Measurements from ENCODE around the gene SEMG2. TPM values are rescaled to one million over a fixed set of nuclear protein-coding genes. Genes with fewer than 3 reads are reported as not detected.

The SEMG2 gene
- total RNA-seq, 1 experiment from 2014 or later = not detected

DNA sequence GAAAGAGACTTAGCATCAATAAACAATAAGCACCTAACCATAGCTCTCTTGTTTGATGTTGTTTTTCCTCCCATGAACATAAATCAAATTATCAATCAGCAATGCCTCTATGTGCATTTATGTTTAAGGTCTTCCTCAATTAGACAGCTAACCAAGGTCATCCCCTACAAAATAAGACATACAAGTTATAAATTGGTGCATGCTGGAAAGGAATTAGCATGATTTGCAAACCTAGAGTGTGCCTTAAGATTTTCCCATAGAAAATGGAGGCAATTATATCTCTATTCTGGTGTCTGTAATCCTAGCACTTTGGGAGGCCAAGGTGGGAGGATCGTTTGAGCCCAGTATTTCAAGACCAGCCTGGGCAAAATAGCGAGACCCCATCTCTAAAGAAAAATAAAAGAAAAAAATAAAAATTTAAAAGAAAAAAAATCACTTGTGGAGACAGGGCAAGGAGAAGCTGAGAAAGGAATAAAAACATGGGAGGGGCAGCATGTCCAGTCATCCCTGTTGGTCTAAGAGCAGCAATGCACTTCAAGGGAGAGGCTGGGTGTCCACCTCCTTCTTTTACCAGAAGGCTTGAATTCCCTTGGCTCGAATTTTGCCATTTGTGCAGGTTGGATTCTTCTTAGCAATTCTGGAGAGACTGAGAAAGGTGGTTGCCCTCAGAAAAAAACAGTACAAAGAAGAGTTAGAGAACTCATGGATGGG, 42.5 kb downstream of the SEMG2 start:
- ChIA-PET CTCF (no interaction called here), POLR2A (ENCODE audit: low non-redundant PET) (no interaction called here)
- intact Hi-C loops (cut with micrococcal nuclease; ENCODE audit: unreplicated experiment) = no loop called here

DNA sequence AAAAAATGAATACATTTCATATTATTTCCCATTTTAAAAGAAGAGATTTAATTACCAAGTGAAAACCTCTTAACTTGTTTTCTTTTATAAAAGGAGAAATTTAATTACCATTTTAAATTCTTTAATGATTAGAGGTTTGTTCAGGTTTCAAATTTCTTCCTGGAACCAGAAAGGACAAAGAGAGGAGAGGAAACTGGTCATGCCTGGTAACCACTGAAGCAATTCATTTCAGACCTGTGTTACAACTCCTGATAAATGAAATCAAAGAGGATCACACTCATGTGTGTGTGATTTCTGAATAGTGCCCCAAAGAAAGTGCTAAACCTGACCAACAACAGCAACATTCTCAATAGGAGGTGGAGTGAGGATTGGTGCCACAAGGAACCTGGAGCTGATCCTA, 45.8 kb downstream of the SEMG2 start:
- Histone ChIP-seq H3K27ac (ENCODE audit: low read depth, low read length, poor library complexity, severe bottlenecking) (no peak overlapping the region), H3K4me1 (ENCODE audit: insufficient read depth, low read length, poor library complexity, severe bottlenecking) (no peaks in the 10 kb centered on the region), H3K4me3 (ENCODE audit: low read depth, low read length, poor library complexity, severe bottlenecking) (no peak overlapping the region), H3K27me3 (replicated peaks; ENCODE audit: insufficient read depth, low read depth, low read length, poor library complexity) (peaks cover 19% of the 10 kb centered on the region), H3K36me3 (ENCODE audit: insufficient read depth, low read length, poor library complexity, severe bottlenecking) (no peaks in the 10 kb centered on the region), H3K9me3 (ENCODE audit: low read depth, low read length, poor library complexity, severe bottlenecking) (no peaks in the 10 kb centered on the region)
- intact Hi-C loops (cut with micrococcal nuclease; ENCODE audit: unreplicated experiment) = no loop called here
- CTCF ChIA-PET = no interaction called here
- DNase-seq (ENCODE audit: low spot score) = no peak
- POLR2A ChIA-PET (ENCODE audit: low non-redundant PET) = no interaction called here
- no TSS peak for BruUV-seq (replicated peaks)
- TF ChIP-seq EZH2 (IDR thresholded peaks at IDR 0.05; ENCODE audit: borderline replicate concordance, low read depth, low read length, poor library complexity, severe bottlenecking) = no peak
- TF ChIP-seq, protein P1, sequence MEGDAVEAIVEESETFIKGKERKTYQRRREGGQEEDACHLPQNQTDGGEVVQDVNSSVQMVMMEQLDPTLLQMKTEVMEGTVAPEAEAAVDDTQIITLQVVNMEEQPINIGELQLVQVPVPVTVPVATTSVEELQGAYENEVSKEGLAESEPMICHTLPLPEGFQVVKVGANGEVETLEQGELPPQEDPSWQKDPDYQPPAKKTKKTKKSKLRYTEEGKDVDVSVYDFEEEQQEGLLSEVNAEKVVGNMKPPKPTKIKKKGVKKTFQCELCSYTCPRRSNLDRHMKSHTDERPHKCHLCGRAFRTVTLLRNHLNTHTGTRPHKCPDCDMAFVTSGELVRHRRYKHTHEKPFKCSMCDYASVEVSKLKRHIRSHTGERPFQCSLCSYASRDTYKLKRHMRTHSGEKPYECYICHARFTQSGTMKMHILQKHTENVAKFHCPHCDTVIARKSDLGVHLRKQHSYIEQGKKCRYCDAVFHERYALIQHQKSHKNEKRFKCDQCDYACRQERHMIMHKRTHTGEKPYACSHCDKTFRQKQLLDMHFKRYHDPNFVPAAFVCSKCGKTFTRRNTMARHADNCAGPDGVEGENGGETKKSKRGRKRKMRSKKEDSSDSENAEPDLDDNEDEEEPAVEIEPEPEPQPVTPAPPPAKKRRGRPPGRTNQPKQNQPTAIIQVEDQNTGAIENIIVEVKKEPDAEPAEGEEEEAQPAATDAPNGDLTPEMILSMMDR (conservative IDR thresholded peaks at IDR 0.05; ENCODE audit: low read depth, low read length) = no peak

More for the DNA sequence above, 42.5 kb downstream of the SEMG2 start:
- H3K36me3 ChIP-seq (ENCODE audit: insufficient read depth, low read length, poor library complexity, severe bottlenecking) = no peaks in the 10 kb centered on the region
- H3K4me3 ChIP-seq (ENCODE audit: low read depth, low read length, poor library complexity, severe bottlenecking) = no peak overlapping the region
- DNase-seq (ENCODE audit: low spot score) = no peak
- peaks cover 42% of the 10 kb centered on the region for H3K27me3 ChIP-seq (replicated peaks; ENCODE audit: insufficient read depth, low read depth, low read length, poor library complexity)
- TF ChIP-seq EZH2 (IDR thresholded peaks at IDR 0.05; ENCODE audit: borderline replicate concordance, low read depth, low read length, poor library complexity, severe bottlenecking) = no peak
- TF ChIP-seq, protein P1 (conservative IDR thresholded peaks at IDR 0.05; ENCODE audit: low read depth, low read length) = no peak
- no peaks in the 10 kb centered on the region for H3K9me3 ChIP-seq (ENCODE audit: low read depth, low read length, poor library complexity, severe bottlenecking)
- no peak overlapping the region for H3K27ac ChIP-seq (ENCODE audit: low read depth, low read length, poor library complexity, severe bottlenecking)
- H3K4me1 ChIP-seq (ENCODE audit: insufficient read depth, low read length, poor library complexity, severe bottlenecking) = no peaks in the 10 kb centered on the region
- BruUV-seq (replicated peaks) = no TSS peak

DNA sequence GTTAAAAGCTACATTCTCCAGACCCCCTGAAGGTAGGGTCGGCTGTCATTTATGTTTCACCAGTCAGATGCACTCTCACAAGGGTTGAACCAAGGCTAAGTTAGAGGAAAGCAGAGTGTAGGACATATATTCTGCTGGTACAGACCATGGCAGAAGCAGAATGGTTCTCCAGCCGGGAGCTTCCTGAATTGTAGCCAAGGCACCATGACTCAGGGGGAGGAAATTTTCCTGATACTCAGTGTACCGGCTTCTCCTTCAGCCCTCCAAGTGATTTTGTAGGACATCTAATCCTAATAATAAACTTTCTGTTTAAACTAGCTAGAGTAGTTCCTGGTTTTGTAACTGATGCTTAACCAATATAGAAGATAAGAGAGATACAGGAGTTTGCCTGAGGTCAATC, 47.4 kb downstream of the SEMG2 start:
- no peak for DNase-seq (ENCODE audit: low spot score)
- no TSS peak for BruUV-seq (replicated peaks)
- POLR2A ChIA-PET (ENCODE audit: low non-redundant PET) = interaction anchor here (0.5 kb wide), 1 partner anchor 18 kb away, joined by 7 read pairs; no protein-coding TSS in a partner anchor

More for the DNA sequence above, 47.4 kb downstream of the SEMG2 start:
- Histone ChIP-seq H3K36me3 (ENCODE audit: insufficient read depth, low read length, poor library complexity, severe bottlenecking) (no peaks in the 10 kb centered on the region), H3K27me3 (replicated peaks; ENCODE audit: insufficient read depth, low read depth, low read length, poor library complexity) (peaks cover 20% of the 10 kb centered on the region), H3K4me3 (ENCODE audit: low read depth, low read length, poor library complexity, severe bottlenecking) (no peak overlapping the region), H3K27ac (ENCODE audit: low read depth, low read length, poor library complexity, severe bottlenecking) (no peak overlapping the region), H3K9me3 (ENCODE audit: low read depth, low read length, poor library complexity, severe bottlenecking) (no peaks in the 10 kb centered on the region), H3K4me1 (ENCODE audit: insufficient read depth, low read length, poor library complexity, severe bottlenecking) (no peaks in the 10 kb centered on the region)
- intact Hi-C loops (cut with micrococcal nuclease; ENCODE audit: unreplicated experiment) = no loop called here
- CTCF ChIA-PET = no interaction called here
- no peak for TF ChIP-seq EZH2 (IDR thresholded peaks at IDR 0.05; ENCODE audit: borderline replicate concordance, low read depth, low read length, poor library complexity, severe bottlenecking)
- TF ChIP-seq, protein P1 (conservative IDR thresholded peaks at IDR 0.05; ENCODE audit: low read depth, low read length) = no peak

All from A673 (cell line).